ENCODE measurements around the gene UGT1A10.
"Not testable (repeated sequence)": the region's sequence is repeated elsewhere in the genome, so short reads cannot be mapped to it uniquely, and the experiment has no call there.

UGT1A10 gene

DNA sequence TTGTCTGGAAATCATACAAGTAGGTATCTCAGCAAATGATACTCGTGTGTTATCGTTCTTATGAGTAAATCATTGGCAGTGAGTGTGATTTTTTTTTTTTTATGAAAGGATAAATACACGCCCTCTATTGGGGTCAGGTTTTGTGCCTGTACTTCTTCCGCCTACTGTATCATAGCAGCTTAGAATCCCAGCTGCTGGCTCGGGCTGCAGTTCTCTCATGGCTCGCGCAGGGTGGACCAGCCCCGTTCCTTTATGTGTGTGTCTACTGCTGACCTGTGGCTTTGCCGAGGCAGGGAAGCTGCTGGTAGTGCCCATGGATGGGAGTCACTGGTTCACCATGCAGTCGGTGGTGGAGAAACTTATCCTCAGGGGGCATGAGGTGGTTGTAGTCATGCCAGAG is at the start of gene UGT1A10:
Gene UGT1A10 (plus strand): TSS at position 143 of the 400 bp plus-strand sequence. CDS start 75 bp downstream, at position 218.
- not testable (repeated sequence) for DNase-seq

DNA sequence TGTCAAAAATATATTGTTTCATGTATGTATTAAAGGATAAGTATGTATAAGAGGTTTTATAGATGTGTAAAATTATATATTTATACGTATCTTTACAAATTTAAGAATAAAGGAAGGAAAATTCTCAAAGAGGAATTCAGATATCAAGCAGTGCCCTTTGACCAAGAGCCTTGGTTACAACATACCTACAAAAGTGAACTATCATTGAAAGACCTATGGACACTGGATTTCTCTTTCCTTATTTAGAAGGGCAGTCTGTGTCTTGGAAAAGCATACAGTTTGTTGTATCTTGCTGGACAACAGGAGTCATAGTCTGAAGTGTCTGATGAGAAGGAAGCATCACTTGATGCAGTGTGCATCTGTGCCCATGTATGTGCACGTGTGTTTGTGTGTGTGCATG is 47.8 kb upstream of the UGT1A10 start:
- DNase-seq = no peak

DNA sequence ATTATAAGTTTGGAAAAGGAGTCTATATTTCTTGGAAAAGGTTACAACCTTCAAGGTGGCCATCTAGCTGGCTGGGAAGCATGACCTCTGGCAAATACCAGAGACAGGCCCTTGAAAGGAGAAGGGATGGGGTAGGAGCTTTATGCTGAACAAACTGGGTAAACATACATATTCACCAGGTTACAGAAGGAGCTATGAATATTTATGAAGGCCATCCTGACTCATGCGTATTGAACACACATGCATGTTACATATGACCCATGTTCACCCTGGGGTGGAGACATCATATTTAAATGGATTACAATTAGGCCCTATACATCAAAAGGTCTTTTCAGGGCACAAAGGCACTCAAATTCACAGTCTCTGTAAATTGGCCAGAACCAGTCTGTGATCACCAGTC is 43.5 kb upstream of the UGT1A10 start:
- DNase-seq = not testable (repeated sequence)

DNA sequence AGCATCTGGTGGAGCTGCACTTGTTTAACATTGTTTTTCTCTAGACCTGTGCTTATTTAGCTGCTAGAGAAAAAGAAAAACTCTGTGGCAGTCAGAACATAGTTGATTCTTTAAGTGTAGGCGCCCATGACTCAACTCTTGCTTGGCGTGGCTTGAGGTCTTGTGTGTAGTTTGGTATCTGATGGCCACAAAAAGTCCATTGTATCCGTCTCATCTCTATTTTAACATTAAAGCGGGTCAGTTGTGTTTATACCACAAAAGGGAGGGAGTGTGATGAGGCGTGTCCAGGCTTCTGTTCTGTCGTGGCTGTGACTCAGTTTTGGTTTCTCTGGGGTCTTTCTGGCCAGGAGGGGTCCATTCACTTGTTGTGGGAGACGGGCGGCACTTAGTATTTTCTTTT is 43.0 kb upstream of the UGT1A10 start:
- DNase-seq = peak; percentile 18

DNA sequence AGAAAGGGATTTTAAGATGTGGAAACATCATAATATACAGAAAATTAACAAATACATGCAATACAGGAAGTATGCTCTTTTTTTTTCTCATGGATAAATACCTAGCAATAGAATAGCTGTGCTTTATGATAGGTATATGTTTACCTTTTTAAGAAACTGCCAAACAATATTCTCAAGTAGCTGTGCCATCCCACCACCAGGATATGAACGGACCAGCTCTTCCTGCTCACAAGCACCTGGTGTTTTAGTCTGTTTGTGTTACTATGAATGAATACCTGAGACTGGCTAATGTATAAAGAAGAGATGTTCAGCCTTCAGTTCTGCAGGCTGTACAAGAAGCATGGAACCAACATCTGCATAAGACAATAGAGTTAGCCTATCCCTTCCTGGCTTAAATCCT is 38.7 kb upstream of the UGT1A10 start:
- DNase-seq = no peak

DNA sequence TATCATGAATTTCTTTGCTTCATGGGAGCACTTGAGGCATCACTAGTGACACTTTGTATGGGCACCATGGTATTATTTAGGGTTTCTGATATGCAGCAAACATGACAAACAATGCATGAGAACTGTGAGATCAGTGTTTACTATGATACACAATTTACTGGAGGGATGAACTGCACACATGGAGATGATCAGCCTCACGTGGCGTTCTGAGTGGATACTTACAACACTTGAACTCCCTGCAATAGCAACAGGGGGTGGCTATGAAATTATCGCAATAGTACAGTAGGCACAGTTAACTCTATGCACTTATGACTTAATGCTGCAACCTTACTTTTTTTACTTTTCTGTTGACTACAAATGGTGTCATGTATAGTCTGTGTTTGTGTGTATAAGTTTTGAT is 37.3 kb upstream of the UGT1A10 start:
- no peak for DNase-seq

DNA sequence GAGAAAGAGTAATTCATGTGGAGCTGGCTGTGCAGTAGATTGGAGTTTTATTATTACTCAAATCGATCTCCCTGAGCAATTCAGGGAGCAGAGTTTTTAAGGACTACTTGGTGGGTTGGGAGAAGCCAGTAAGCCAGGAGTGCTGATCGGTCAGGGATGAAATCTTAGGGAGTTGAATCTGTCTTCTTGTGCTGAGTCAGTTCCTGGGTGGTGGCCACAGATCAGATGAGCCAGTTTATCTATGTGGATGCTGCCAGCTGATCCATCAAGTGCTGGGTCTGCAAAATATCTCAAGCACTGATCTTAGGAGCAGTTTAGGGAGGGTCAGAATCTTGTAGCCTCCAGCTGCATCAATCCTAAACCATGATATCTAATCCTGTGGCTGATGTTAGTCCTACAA is 35.9 kb upstream of the UGT1A10 start:
- no peak for DNase-seq

DNA sequence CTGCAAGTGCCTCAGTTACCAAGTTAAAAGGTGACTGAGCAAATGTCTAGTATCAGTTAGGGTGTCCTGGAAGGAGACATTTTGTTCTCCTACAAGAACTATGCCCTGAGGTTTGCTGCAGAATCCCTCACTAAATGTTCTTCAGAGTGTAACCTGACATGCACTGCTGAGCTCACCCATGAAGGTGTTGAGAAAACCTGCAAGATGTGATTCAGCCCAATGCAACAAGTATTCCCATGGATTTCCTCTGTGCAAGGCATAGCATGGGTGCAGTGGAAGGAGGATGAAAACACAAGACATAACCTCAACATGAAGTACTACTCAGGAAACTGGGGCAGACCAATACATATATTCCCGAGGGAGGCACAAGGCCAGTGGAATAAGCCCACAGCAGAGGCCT is 34.2 kb upstream of the UGT1A10 start:
- no peak for DNase-seq

DNA sequence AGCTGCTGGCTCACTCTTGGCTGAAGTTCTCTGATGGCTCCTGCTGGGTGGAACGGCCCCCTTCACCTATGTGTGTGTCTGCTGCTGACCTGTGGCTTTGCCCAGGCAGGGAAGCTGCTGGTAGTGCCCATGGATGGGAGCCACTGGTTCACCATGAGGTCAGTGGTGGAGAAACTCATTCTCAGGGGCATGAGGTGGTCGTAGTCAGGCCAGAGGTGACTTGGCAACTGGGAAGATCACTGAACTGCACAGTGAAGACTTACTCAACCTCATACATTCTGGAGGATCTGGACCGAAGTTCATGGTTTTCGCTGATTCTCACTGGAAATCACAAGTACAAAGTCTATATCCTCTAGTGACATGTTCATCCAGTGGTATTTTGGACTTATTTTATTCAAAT is 32.7 kb upstream of the UGT1A10 start:
- DNase-seq = no peak

DNA sequence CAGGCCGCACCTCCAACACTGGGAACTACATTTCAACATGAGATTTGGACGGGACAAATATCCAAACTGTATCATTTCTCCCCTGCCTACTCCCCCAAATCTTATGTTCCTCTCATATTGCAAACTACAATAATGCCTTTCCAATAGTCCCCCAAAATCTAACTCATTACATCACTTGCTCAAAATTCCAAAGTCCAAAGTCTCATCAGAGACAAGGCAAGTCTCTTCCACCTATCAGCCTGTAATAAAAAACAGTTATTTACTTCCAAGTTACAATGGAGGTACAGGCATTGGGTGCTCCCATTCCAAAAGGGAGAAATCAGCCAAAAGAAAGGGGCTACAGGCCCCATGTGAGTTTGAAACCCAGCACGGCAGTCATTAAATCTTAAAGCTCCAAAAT is 31.4 kb upstream of the UGT1A10 start:
- no peak for DNase-seq

DNA sequence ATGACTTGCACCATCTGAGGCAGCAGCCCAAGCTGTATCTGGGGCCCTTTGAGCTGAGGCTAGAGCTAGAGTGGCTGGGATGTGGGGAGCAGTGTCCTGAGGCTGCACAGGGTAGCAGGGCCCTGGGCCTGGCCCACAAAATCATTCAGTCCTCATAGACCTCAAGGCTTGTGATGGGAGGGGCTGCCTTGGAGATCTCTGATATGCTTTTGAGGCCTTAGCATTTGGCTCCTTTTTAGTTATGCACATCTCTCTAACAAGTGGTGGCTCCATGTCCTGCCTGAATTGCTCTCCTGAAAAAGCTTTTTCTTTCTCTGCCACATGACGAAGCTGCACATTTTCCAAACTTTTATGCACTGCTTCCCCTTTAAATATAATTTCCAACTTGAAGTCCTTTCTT is 30.6 kb upstream of the UGT1A10 start:
- no peak for DNase-seq

DNA sequence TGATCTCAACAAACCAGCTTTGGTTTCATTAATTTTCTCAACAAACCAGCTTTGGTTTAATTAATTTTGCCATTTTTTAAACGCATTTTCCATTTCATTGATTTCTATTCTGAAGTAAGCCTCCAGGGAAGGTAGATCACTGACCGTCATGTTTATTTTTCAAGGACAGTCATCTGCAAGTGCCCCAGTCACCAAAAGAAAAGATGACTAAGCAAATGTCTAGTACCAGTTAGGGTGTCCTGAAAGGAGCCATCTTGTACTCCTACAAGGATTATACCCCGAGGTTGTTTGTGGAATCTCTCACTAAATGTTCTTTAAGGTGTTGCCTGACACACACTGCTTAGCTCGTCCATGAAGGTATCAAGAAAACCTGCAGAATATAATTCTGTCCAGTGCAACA is 25.0 kb upstream of the UGT1A10 start:
- DNase-seq = no peak

DNA sequence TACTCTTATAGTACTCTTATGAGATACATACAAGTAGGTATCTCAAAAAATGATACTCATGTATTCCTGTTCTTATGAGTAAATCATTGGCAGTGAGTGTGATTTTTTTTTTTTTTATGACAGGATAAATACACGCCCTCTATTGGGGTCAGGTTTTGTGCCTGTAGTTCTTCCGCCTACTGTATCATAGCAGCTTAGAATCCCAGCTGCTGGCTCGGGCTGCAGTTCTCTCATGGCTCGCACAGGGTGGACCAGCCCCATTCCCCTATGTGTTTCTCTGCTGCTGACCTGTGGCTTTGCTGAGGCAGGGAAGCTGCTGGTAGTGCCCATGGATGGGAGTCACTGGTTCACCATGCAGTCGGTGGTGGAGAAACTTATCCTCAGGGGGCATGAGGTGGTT is 18.8 kb upstream of the UGT1A10 start, which contains the start of gene UGT1A8:
Gene UGT1A8 (plus strand): TSS at position 158 of the 400 bp plus-strand sequence. CDS start 75 bp downstream, at position 233.
- not testable (repeated sequence) for DNase-seq

DNA sequence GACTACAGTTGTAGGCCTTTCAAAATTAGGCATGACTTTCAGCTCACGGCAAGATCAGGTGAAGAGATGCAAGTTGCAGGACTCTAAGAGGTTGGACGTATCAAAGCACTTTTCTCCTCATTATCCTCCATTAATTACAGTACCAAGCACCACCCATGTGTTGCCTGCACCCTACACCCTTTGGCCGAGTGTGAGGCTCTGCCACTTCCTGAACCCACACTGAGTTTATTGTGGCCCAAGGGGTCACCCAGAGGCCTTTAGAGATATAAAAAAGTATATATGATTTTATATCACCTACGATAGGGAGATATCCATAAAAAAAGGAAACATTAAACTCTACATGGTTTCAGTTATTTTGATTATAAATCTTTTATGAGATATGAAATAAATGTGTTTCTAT is 16.0 kb upstream of the UGT1A10 start:
- DNase-seq = no peak

DNA sequence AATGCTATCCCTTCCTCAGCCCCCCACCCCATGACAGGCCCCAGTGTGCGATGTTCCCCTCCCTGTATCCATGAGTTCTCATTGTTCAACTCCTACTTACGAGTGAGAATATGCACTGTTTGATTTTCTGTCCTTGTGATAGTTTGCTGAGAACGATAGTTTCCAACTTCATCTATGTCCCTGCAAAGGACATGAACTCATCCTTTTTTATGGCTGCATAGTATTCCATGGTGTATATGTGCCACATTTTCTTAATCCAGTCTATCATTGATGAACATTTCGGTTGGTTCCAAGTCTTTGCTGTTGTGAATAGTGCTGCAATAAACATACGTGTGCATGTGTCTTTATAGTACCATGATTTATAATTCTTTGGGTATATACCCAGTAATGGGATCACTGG is 14.4 kb upstream of the UGT1A10 start:
- not testable (repeated sequence) for DNase-seq

DNA sequence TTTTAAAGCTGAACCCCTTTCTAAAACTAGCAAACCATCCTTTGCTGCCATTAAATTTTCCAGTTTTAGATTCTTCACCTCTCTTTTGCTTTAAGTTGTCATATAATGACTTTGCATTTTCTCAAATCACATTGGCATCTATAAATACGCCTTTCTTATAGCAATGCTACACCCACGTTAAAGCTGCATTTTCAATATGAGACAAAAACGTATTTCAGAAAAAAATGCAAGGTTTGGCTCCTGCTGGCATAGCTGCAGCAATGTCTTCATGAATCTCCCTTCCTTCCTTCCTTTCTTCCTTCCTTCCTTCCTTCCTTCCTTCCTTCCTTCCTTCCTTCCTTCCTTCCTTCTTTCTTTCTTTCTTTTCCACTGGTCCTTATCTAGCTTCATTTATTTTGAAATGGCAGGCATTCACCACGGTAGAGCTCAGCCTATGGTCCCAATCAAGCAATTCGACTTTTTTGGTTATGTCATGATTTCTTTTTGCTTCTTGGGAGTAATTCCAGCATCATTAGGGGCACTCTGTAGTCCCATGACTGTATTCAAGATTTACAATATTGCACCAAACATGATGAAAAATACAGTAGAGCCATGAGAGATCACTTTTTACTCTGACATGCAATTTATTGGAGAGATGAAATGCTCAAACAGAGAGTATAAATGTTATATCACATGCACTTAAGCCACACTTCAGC is 8.8 kb upstream of the UGT1A10 start:
- no peak for DNase-seq

DNA sequence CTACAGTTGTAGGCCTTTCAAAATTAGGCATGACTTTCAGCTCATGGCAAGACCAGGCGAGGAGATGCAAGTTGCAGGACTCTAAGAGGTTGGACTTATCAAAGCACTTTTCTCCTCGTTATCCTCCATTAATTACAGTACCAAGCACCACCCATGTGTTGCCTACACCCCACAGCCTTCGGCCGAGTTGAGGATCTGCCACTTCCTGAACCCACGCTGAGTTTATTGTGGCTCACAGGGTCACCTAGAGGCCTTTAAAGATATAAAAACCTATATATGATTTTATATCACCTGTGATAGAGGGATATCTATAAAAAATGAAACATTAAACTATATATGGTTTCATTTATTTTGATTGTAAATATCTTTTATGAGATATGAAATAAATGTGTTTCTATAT is 2.6 kb downstream of the UGT1A10 start:
- DNase-seq = no peak

DNA sequence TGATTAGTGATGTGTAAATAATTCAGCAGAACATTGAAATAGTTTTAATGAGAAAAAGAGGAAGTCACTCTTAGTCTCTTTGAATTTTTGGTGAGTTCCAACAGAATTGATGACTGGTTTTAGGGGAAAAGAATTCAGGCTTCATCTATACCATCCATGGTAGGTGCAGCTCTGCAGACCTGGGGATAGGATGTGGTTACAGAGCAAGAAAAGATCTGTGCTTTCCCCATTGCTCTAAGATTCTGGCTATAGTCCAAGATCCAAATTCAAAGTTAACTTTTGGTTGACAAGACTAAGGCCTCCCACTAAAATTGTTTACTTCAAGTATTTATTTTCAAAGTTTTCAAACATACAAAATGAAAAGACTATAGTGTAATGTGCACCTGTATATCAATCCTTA is 3.6 kb downstream of the UGT1A10 start:
- DNase-seq = no peak

DNA sequence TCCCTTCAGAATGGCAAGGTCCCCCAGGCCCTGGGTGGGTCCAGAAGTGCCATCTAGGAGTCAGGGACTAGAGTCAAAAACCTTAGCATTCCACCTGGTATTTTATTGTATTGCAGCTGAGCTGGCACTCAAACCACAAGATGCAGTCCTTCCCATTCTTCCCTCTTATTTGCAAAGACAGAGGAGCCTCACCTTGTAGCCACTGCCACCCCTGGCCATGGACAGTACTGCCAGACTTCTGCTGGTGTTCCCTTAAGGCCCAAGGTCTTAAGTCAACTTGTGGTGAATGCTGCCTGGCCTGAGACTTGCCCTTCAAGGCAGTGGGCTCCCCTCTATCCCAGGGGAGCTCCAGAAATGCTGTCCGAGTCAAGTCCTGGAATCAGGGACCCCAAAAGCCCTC is 6.9 kb downstream of the UGT1A10 start:
- peak; percentile 49 for DNase-seq

DNA sequence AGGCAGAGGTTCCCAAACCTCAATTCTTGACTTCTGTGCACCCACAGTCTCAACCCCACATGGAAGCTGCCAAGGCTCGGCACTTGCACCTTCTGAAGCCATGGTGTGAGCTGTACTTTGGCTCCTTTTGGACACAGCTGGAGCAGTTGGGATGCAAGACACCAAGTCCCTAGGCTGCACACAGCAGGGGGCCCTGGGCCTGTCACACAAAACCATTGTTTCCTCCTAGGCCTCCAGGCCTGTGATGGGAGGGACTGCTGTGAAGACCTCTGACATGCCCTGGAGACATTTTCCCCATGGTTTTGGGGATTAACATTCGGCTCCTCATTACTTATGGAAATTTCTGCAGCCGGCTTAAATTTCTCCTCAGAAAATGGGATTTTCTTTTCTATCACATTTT is 9.8 kb downstream of the UGT1A10 start:
- DNase-seq = not testable (repeated sequence)

DNA sequence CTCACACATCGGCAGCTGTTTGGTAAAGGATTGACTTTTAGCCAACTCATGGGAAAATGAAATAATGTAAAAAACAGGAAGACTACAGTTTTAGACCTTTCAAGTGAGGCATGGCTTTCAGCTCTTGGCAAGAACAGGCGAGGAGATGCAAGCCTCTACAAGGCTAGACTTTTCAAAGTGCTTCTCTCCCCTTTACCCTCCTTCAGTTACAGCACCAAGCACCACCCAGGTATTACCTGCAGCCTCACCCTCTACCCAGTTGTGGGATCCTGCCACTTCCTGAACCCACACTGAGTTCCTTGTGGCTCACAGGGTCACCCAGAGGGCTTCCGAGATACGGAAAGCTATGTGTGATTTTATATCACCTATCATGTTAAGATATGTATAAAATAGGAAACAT is 14.7 kb downstream of the UGT1A10 start:
- no peak for DNase-seq

DNA sequence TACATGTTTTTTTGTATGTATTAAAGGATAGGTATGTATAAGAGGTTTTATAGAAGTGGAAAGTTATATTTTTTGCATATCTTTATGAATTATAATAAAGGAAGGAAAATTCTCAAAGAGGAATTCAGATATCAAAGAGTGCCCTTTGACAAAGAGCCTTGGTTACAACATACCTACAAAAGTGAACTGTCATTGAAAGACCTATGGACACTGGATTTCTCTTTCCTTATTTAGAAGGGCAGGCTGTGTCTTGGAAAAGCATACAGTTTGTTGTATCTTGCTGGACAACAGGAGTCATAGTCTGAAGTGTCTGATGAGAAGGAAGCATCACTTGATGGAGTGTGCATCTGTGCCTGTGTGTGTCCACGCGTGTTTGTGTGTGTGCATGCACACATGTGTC is 15.2 kb downstream of the UGT1A10 start:
- no peak for DNase-seq

DNA sequence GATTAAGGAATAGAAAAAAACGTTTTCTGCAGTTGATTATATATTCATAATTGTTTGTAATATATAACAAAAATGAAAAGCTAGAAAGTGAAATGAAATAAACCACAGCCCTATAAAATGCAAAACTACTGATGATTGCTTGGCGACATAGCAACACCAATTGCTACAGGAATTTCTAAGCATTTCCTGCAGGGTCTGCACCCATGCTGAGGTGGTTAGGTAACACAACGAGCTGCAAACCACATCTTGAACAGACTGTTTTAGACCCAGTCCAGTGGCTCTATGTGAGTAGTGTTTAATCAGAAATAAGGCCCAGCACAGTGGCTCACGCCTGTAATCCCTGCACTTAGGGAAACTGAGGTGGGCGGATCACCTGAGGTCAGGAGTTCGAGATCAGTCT is 18.3 kb downstream of the UGT1A10 start:
- no peak for DNase-seq

DNA sequence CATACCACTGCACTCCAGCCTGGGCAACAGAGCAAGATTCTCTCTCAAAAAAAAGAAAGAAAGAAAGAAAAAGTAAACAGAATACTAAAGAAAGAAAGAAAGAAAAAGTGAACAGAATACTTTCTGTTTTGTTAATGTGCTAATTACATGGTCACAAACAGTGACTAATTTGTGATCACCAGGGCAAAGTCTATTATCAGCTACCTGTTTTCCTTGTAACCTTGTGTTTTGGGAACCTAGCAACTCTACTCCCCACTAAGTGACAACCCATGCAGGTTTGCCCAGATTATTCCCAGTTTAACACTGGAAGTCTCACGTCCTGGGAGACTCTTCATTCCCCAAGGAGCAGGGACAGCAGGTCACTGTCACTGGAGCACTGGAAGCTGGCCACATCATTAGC is 18.8 kb downstream of the UGT1A10 start:
- DNase-seq = no peak

DNA sequence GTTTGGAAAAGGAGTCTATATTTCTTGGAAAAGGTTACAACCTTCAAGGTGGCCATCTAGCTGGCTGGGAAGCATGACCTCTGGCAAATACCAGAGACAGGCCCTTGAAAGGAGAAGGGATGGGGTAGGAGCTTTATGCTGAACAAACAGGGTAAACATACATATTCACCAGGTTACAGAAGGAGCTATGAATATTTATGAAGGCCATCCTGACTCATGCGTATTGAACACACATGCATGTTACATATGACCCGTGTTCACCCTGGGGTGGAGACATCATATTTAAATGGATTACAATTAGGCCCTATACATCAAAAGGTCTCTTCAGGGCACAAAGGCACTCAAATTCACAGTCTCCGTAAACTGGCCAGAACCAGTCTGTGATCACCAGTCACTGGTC is 19.7 kb downstream of the UGT1A10 start:
- DNase-seq = not testable (repeated sequence)
